WTC11 (cell line): Measurements from ENCODE around the gene NOP14. TPM values are rescaled to one million over a fixed set of nuclear protein-coding genes. Genes with fewer than 3 reads are reported as not detected.
"Not testable (repeated sequence)": the region's sequence is repeated elsewhere in the genome, so short reads cannot be mapped to it uniquely, and the experiment has no call there.

Source experiments
- ATAC-seq: fragments of 200-7000 bp; cut with Tn5 transposase; 2 replicates; pipeline ENCODE4 v1.10.0; 2021; ENCODE audit warnings: mild to moderate bottlenecking, moderate library complexity
- CTCF ChIA-PET: fragments of 300-600 bp; sonication (Branson Sonifier 250); formaldehyde crosslinking; loops from one replicate; lab custom pipeline; 2021; ENCODE audit warnings: antibody characterized with exemption; lab: Charles Lee
- POLR2A ChIA-PET: fragments of 350-600 bp; sonication (Branson Sonifier 250); formaldehyde crosslinking; loops from one replicate; lab custom pipeline; 2021; ENCODE audit warnings: antibody characterized with exemption; lab: Charles Lee
- DNase-seq: peaks from one replicate; pipeline ENCODE4 v3.0.0; 2021; ENCODE audit warnings: low spot score
- H3K27ac Mint-ChIP-seq: 2 replicates; pipeline ENCODE4 v1.8.0; 2021; ENCODE audit warnings: mixed read lengths
- H3K27me3 Mint-ChIP-seq: 2 replicates; pipeline ENCODE4 v1.8.0; 2021; ENCODE audit warnings: low read depth, mild to moderate bottlenecking, moderate library complexity, mixed read lengths
- H3K36me3 Mint-ChIP-seq: 2 replicates; pipeline ENCODE4 v1.8.0; 2021; ENCODE audit warnings: mixed read lengths
- H3K4me1 Mint-ChIP-seq: 2 replicates; pipeline ENCODE4 v1.8.0; 2022; ENCODE audit warnings: mixed read lengths
- H3K4me3 Mint-ChIP-seq: 2 replicates; pipeline ENCODE4 v1.8.0; 2021; ENCODE audit warnings: mild to moderate bottlenecking, moderate library complexity, mixed read lengths
- H3K9me3 Mint-ChIP-seq: 2 replicates; pipeline ENCODE4 v1.8.0; 2021; ENCODE audit warnings: mixed read lengths
- EMX1 ChIP-seq: fragments of 250-450 bp; sonication (Bioruptor Pico); IDR thresholded peaks from 2 replicates; pipeline ENCODE4 v1.8.0; 2021; ENCODE audit warnings: mild to moderate bottlenecking
- FOXJ3 ChIP-seq: sonication (generic); formaldehyde crosslinking; IDR thresholded peaks from 2 replicates; pipeline ENCODE4 v1.9.0; 2021; ENCODE audit warnings: missing genetic modification reagents, mild to moderate bottlenecking, borderline replicate concordance
- FOXK1 ChIP-seq: sonication (generic); formaldehyde crosslinking; IDR thresholded peaks from 2 replicates; pipeline ENCODE4 v1.8.0; 2022; ENCODE audit warnings: mild to moderate bottlenecking, moderate library complexity, missing genetic modification reagents
- FOXP4 ChIP-seq: sonication (generic); formaldehyde crosslinking; IDR thresholded peaks from 2 replicates; pipeline ENCODE4 v1.8.0; 2022; ENCODE audit warnings: mild to moderate bottlenecking, missing genetic modification reagents
- GRHL2 ChIP-seq: fragments of 250-450 bp; sonication (Bioruptor Pico); IDR thresholded peaks from 2 replicates; pipeline ENCODE4 v1.8.0; 2022; ENCODE audit warnings: mild to moderate bottlenecking, moderate library complexity; ENCODE audit not compliant: insufficient replicate concordance, severe bottlenecking
- JAZF1 ChIP-seq: fragments of 250-450 bp; sonication (Bioruptor Pico); IDR thresholded peaks from 2 replicates; pipeline ENCODE4 v1.9.0; 2021; ENCODE audit warnings: moderate library complexity, mild to moderate bottlenecking, inconsistent platforms
- JUN ChIP-seq: sonication (generic); formaldehyde crosslinking; IDR thresholded peaks from 2 replicates; pipeline ENCODE4 v1.8.0; 2023; ENCODE audit warnings: mild to moderate bottlenecking, missing genetic modification reagents
- SP1 ChIP-seq: sonication (generic); formaldehyde crosslinking; conservative IDR thresholded peaks from 2 replicates; pipeline ENCODE4 v1.8.1; 2022; ENCODE audit warnings: missing genetic modification reagents
- TCF7 ChIP-seq: sonication (generic); formaldehyde crosslinking; IDR thresholded peaks from 2 replicates; pipeline ENCODE4 v1.8.0; 2022; ENCODE audit warnings: mild to moderate bottlenecking, low read depth, missing genetic modification reagents, moderate library complexity
- TEAD1 ChIP-seq: sonication (generic); formaldehyde crosslinking; IDR thresholded peaks from 2 replicates; pipeline ENCODE4 v1.8.0; 2022; ENCODE audit warnings: mild to moderate bottlenecking, missing genetic modification reagents
- ZNF121 ChIP-seq: sonication (generic); formaldehyde crosslinking; IDR thresholded peaks from 2 replicates; pipeline ENCODE4 v1.8.0; 2023; ENCODE audit warnings: missing genetic modification reagents
- ZNF416 ChIP-seq: fragments of 250-450 bp; sonication (Bioruptor Pico); IDR thresholded peaks from 2 replicates; pipeline ENCODE4 v1.9.0; 2021; ENCODE audit warnings: mild to moderate bottlenecking, inconsistent platforms
- ZNF423 ChIP-seq: fragments of 250-450 bp; sonication (Bioruptor Pico); IDR thresholded peaks from 2 replicates; pipeline ENCODE4 v2.1.2; 2022; ENCODE audit warnings: mild to moderate bottlenecking, moderate library complexity
- ZSCAN18 ChIP-seq: fragments of 250-450 bp; sonication (Bioruptor Pico); IDR thresholded peaks from 2 replicates; pipeline ENCODE4 v2.1.2; 2022; ENCODE audit warnings: mild to moderate bottlenecking, moderate library complexity
- total RNA-seq: library from RNA; stranded (reverse); gene quantifications from 3 replicates; pipeline ENCODE4 v1.2.3, GENCODE V29; 2021
- TF ChIP-seq, protein P1 (sequence below): sonication (generic); formaldehyde crosslinking; IDR thresholded peaks from 2 replicates; pipeline ENCODE4 v1.8.1; 2023; ENCODE audit warnings: mild to moderate bottlenecking, missing genetic modification reagents
- TF ChIP-seq, protein P2 (sequence below): sonication (generic); formaldehyde crosslinking; IDR thresholded peaks from 2 replicates; pipeline ENCODE4 v1.8.0; 2023; ENCODE audit warnings: missing genetic modification reagents
- TF ChIP-seq, protein P3 (sequence below): sonication (generic); formaldehyde crosslinking; IDR thresholded peaks from 2 replicates; pipeline ENCODE4 v1.8.0; 2023; ENCODE audit warnings: mild to moderate bottlenecking, missing genetic modification reagents

The NOP14 gene
- total RNA-seq, 1 experiment from 2014 or later = 39.1 TPM

DNA sequence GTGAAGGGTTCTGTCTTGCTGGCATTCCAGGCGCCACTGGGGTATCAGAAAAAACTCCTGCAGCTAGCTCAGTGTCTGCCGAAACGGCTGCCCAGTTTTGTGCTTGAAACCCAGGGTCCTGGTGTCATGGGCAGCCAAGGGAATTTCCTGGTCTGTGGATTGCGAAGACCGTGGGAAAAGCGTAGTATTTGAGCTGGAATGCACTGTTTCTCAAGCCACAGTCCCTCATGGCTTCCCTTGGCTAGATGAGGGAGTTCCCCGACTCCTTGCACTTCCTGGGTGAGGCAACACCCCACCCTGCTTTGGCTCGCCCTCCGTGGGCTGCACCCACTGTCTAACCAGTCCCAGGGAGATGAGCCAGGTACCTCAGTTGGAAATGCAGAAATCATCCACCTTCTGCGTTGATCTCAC is 40.1 kb downstream of the NOP14 start:
- H3K36me3 Mint-ChIP-seq = peaks cover 79% of the 10 kb centered on the region
- H3K4me1 Mint-ChIP-seq = peaks cover 34% of the 10 kb centered on the region
- TF ChIP-seq EMX1 (no peak), FOXJ3 (no peak), JUN (no peak), ZNF121 (CRISPR knock-in tag) (no peak), TCF7 (no peak), JAZF1 (CRISPR knock-in tag) (no peak), GRHL2 (CRISPR knock-in tag) (no peak), ZNF423 (CRISPR knock-in tag) (no peak), ZSCAN18 (CRISPR knock-in tag) (no peak), ZNF416 (CRISPR knock-in tag) (no peak)
- TF ChIP-seq, protein P1, sequence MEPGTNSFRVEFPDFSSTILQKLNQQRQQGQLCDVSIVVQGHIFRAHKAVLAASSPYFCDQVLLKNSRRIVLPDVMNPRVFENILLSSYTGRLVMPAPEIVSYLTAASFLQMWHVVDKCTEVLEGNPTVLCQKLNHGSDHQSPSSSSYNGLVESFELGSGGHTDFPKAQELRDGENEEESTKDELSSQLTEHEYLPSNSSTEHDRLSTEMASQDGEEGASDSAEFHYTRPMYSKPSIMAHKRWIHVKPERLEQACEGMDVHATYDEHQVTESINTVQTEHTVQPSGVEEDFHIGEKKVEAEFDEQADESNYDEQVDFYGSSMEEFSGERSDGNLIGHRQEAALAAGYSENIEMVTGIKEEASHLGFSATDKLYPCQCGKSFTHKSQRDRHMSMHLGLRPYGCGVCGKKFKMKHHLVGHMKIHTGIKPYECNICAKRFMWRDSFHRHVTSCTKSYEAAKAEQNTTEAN (CRISPR knock-in tag) = no peak
- TF ChIP-seq, protein P2, sequence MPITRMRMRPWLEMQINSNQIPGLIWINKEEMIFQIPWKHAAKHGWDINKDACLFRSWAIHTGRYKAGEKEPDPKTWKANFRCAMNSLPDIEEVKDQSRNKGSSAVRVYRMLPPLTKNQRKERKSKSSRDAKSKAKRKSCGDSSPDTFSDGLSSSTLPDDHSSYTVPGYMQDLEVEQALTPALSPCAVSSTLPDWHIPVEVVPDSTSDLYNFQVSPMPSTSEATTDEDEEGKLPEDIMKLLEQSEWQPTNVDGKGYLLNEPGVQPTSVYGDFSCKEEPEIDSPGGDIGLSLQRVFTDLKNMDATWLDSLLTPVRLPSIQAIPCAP (CRISPR knock-in tag) = no peak
- TF ChIP-seq, all 79 proteins: peak for 0
- Mint-ChIP-seq H3K9me3 (peaks cover 41% of the 10 kb centered on the region), H3K4me3 (no peak overlapping the region), H3K27ac (peak overlapping the region; percentile 90), H3K27me3 (no peaks in the 10 kb centered on the region)
- ATAC-seq = no peak
- DNase-seq = no peak
- POLR2A ChIA-PET = interaction anchor here (1.0 kb wide), 1 partner anchor 18 kb away, joined by 3 read pairs; no protein-coding TSS in a partner anchor
- CTCF ChIA-PET = interaction anchor here (0.8 to 1.9 kb wide), 4 partner anchors 14 to 74 kb away, joined by 3 to 6 read pairs (median 4); no protein-coding TSS in a partner anchor

DNA sequence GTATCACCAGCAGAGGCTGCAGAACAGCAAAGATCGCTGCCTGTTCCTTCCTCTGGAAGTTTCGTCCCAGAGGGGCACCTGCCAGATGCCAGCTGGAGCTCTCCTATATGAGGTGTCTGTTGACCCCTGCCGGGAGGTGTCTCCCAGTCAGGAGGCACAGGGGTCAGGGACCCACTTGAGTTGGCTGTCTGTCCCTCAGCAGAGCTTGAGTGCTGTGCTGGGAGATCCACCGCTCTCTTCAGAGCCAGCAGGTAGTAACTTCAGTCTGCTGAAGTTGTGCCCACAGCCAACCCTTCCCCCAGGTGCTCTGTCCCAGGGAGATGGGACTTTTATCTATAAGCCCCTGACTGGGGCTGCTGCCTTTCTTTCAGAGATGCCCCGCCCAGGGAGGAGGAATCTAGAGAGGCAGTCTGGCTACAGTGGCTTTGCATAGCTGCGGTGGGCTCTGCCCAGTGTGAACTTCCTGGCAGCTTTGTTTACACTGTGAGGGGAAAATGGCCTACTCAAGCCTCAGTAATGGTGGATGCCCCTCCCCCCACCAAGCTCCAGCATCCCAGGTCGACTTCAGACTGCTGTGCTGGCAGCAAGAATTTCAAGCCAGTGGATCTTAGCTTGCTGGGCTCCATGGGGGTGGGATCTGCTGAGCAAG is 40.6 kb downstream of the NOP14 start:
- POLR2A ChIA-PET = interaction anchor here (1.0 kb wide), 1 partner anchor 19 kb away, joined by 3 read pairs; no protein-coding TSS in a partner anchor
- CTCF ChIA-PET = interaction anchor here (0.8 to 1.9 kb wide), 4 partner anchors 15 to 73 kb away, joined by 3 to 6 read pairs (median 4); no protein-coding TSS in a partner anchor
- DNase-seq (peak; percentile 67), ATAC-seq (peak; percentile 38)
- Mint-ChIP-seq H3K4me1 (peaks cover 34% of the 10 kb centered on the region), H3K27ac (peak overlapping the region; percentile 98), H3K36me3 (peaks cover 79% of the 10 kb centered on the region), H3K4me3 (peak overlapping the region; percentile 35; the same call in 1 of the 2 replicates), H3K9me3 (peaks cover 47% of the 10 kb centered on the region)
- not testable (repeated sequence) for H3K27me3 Mint-ChIP-seq
- TF ChIP-seq FOXP4 (CRISPR knock-in tag) (peak; percentile 83; the same call in 1 of the 2 replicates), SP1 (peak; percentile 57), ZNF121 (CRISPR knock-in tag) (peak; percentile 89; the same call in 1 of the 2 replicates), TEAD1 (CRISPR knock-in tag) (peak; percentile 37; the same call in 1 of the 2 replicates), FOXK1 (CRISPR knock-in tag) (peak; percentile 91)
- TF ChIP-seq, protein P3, sequence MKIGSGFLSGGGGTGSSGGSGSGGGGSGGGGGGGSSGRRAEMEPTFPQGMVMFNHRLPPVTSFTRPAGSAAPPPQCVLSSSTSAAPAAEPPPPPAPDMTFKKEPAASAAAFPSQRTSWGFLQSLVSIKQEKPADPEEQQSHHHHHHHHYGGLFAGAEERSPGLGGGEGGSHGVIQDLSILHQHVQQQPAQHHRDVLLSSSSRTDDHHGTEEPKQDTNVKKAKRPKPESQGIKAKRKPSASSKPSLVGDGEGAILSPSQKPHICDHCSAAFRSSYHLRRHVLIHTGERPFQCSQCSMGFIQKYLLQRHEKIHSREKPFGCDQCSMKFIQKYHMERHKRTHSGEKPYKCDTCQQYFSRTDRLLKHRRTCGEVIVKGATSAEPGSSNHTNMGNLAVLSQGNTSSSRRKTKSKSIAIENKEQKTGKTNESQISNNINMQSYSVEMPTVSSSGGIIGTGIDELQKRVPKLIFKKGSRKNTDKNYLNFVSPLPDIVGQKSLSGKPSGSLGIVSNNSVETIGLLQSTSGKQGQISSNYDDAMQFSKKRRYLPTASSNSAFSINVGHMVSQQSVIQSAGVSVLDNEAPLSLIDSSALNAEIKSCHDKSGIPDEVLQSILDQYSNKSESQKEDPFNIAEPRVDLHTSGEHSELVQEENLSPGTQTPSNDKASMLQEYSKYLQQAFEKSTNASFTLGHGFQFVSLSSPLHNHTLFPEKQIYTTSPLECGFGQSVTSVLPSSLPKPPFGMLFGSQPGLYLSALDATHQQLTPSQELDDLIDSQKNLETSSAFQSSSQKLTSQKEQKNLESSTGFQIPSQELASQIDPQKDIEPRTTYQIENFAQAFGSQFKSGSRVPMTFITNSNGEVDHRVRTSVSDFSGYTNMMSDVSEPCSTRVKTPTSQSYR (CRISPR knock-in tag) = peak; percentile 92
- TF ChIP-seq, protein P1 (CRISPR knock-in tag) = 0 out of 2 replicates have a peak, but pooled peaks have one; percentile 45

GRCh38 chr4:2918714-2919113 is 44.5 kb downstream of the NOP14 start:
- H3K9me3 Mint-ChIP-seq = peaks cover 55% of the 10 kb centered on the region
- peaks cover 24% of the 10 kb centered on the region for H3K4me1 Mint-ChIP-seq
- POLR2A ChIA-PET, CTCF ChIA-PET, DNase-seq, ATAC-seq, H3K4me3 Mint-ChIP-seq, H3K27ac Mint-ChIP-seq, H3K27me3 Mint-ChIP-seq: not testable (repeated sequence)
- H3K36me3 Mint-ChIP-seq = peaks cover 90% of the 10 kb centered on the region

DNA sequence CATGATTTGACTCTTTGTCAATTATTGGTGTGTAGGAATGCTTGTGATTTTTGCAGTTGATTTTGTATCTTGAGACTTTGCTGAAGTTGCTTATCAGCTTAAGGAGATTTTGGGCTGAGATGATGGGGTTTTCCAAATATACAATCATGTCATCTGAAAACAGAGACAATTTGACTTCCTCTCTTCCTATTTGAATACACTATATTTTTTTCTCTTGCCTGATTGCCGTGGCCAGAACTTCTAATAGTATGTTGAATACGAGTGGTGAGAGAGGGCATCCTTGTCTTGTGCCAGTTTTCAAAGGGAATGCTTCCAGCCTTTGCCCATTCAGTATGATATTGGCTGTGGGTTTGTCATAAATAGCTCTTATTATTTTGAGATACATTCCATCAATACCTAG is 44.9 kb downstream of the NOP14 start:
- Mint-ChIP-seq H3K36me3 (peaks cover 86% of the 10 kb centered on the region), H3K4me1 (peaks cover 20% of the 10 kb centered on the region), H3K9me3 (peaks cover 51% of the 10 kb centered on the region)
- POLR2A ChIA-PET, DNase-seq, CTCF ChIA-PET, H3K4me3 Mint-ChIP-seq, H3K27ac Mint-ChIP-seq, H3K27me3 Mint-ChIP-seq, ATAC-seq: not testable (repeated sequence)
